NOMO-1 (cell line): Measurements from ENCODE around the gene CA7.

Source experiments
- DNase-seq, 2 experiments: peaks; one replicate each; lab custom pipeline; 2025; ENCODE audit not compliant: unreplicated experiment in 2 of 2; lab: John Stamatoyannopoulos, UW

The CA7 gene

GRCh38 chr16:66872559-66872942 lies 28.3 kb downstream of the CA7 start:
- no peak for DNase-seq

- peak; percentile 98 to 100 for DNase-seq
These were observed 28.9 kb downstream of the CA7 start for GRCh38 chr16:66872943-66873684.

GRCh38 chr16:66873685-66874055 lies 29.5 kb downstream of the CA7 start:
- DNase-seq, result no peak

- DNase-seq, result no peak
These were observed 30.0 kb downstream of the CA7 start for GRCh38 chr16:66874079-66874775.

- DNase-seq, result peak; percentile 44 to 49
These were observed 33.9 kb downstream of the CA7 start for GRCh38 chr16:66878067-66878466.

- peak; percentile 87 to 94 for DNase-seq
These were observed 36.2 kb downstream of the CA7 start, which contains the start of gene PDP2 for GRCh38 chr16:66880288-66881013. Gene PDP2, plus strand, starts transcription at chr16:66880515. Its CDS starts 3,770 bp downstream, at chr16:66884285.

- no peak for DNase-seq
These were observed 36.8 kb downstream of the CA7 start for GRCh38 chr16:66881014-66881417.

- DNase-seq, result no peak
These were observed 37.3 kb downstream of the CA7 start for GRCh38 chr16:66881560-66881959.

GRCh38 chr16:66881964-66882508 lies 37.8 kb downstream of the CA7 start:
- DNase-seq, result no peak

- DNase-seq, result no peak
These were observed 38.5 kb downstream of the CA7 start for GRCh38 chr16:66882702-66883101.

GRCh38 chr16:66885491-66885890 lies 41.3 kb downstream of the CA7 start:
- no peak for DNase-seq

- no peak for DNase-seq
These were observed 42.1 kb downstream of the CA7 start for GRCh38 chr16:66886321-66886720.

- no peak for DNase-seq
These were observed 42.7 kb downstream of the CA7 start for GRCh38 chr16:66886914-66887313.

GRCh38 chr16:66888647-66889615 lies 44.7 kb downstream of the CA7 start:
- DNase-seq, result no peak

GRCh38 chr16:66889622-66890021 lies 45.4 kb downstream of the CA7 start:
- no peak for DNase-seq

- no peak for DNase-seq
These were observed 46.6 kb downstream of the CA7 start for GRCh38 chr16:66890799-66891198.

- DNase-seq, result no peak
These were observed 47.1 kb downstream of the CA7 start for GRCh38 chr16:66891360-66891759.

GRCh38 chr16:66891797-66892196 lies 47.6 kb downstream of the CA7 start:
- DNase-seq, result no peak

GRCh38 chr16:66894055-66894454 lies 49.8 kb downstream of the CA7 start:
- no peak for DNase-seq
